Measurements from ENCODE around the gene HUNK. TPM values are rescaled to one million over a fixed set of nuclear protein-coding genes. Genes with fewer than 3 reads are reported as not detected.
A peak's percentile ranks its signal among the peaks of the same experiment; 100 is the strongest.
"Not testable (repeated sequence)": the region's sequence is repeated elsewhere in the genome, so short reads cannot be mapped to it uniquely, and the experiment has no call there.

HUNK gene
- total RNA-seq, 1 donor from 2014 or later, result 1.9 TPM

DNA sequence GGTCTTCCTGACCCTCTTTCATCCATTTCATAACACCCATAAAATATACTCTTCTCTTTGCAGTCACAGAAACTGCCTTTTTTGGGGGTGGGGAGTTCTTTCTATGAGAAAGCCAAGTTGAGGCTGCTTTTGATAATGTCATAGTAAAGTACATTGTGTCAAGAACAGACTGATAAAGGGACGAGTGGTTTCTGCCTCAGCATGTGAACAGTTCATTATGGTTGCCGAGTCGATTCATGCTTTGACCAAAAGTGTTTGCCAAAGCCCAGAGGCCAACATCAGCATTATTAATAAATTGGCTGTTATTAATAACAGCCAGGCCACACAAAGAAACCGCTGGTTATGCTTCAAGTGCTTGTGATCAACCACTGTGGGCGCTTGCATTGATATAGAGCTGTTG lies 162.0 kb downstream of the HUNK start:
- no peaks in the 10 kb centered on the region for H3K4me1 ChIP-seq
- TF ChIP-seq, protein P1, sequence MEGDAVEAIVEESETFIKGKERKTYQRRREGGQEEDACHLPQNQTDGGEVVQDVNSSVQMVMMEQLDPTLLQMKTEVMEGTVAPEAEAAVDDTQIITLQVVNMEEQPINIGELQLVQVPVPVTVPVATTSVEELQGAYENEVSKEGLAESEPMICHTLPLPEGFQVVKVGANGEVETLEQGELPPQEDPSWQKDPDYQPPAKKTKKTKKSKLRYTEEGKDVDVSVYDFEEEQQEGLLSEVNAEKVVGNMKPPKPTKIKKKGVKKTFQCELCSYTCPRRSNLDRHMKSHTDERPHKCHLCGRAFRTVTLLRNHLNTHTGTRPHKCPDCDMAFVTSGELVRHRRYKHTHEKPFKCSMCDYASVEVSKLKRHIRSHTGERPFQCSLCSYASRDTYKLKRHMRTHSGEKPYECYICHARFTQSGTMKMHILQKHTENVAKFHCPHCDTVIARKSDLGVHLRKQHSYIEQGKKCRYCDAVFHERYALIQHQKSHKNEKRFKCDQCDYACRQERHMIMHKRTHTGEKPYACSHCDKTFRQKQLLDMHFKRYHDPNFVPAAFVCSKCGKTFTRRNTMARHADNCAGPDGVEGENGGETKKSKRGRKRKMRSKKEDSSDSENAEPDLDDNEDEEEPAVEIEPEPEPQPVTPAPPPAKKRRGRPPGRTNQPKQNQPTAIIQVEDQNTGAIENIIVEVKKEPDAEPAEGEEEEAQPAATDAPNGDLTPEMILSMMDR (IDR thresholded peaks at IDR 0.05), result no peak
- H3K27ac ChIP-seq, result no peak overlapping the region
- H3K4me3 ChIP-seq, result no peak overlapping the region
- no peaks in the 10 kb centered on the region for H3K36me3 ChIP-seq
- no peak for ATAC-seq
- intact Hi-C loops (cut with DNase I), result no loop called here
- H3K9me3 ChIP-seq, result no peaks in the 10 kb centered on the region
- no peak for DNase-seq
- H3K27me3 ChIP-seq (ENCODE audit: low read depth), result no peaks in the 10 kb centered on the region

DNA sequence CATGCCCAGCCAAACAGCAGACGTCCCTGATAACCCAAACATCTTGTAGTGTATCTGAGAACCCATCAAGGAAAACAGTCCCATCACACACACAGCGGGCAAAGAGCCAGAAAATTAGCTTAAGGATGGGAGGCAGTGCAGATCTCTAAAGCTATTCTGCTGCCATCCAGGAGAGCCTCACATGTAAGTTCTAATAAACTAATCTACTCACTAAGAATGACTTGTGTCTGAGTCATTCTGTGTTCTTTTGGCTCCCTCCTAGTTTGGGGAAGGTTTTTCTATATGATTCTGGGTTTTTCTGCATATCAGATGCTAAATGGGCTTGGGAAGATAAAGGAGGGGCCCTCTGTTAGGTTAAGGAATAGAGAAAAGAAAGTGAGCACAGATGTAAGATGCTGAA lies 162.8 kb downstream of the HUNK start:
- Histone ChIP-seq H3K4me1 (no peaks in the 10 kb centered on the region), H3K27me3 (ENCODE audit: low read depth) (no peaks in the 10 kb centered on the region), H3K27ac (no peak overlapping the region), H3K9me3 (no peaks in the 10 kb centered on the region), H3K4me3 (no peak overlapping the region), H3K36me3 (no peaks in the 10 kb centered on the region)
- intact Hi-C loops (cut with DNase I), result no loop called here
- TF ChIP-seq, protein P1 (IDR thresholded peaks at IDR 0.05), result no peak
- no peak for ATAC-seq
- DNase-seq, result no peak

DNA sequence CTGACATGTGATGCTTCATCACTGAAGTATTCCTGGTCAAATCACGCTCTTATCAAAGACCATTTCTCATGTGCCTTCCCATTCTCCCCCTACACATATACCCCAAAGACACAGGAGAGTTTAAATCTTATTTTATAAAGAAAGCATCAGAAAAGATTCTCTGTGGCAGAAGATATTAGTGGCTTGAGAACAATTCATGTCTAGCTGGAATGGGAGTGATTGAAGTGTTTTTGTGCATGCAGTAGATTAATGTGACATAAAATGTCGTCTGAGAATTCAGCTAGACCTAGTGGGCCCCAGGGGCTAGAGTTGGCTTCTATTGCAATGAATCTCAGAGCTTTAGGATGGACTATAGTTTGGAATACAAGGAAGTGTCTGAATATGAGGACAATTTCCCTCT lies 163.9 kb downstream of the HUNK start:
- Histone ChIP-seq H3K27me3 (ENCODE audit: low read depth) (no peaks in the 10 kb centered on the region), H3K27ac (no peak overlapping the region), H3K4me1 (no peaks in the 10 kb centered on the region), H3K4me3 (no peak overlapping the region), H3K9me3 (no peaks in the 10 kb centered on the region), H3K36me3 (no peaks in the 10 kb centered on the region)
- intact Hi-C loops (cut with DNase I), result no loop called here
- TF ChIP-seq, protein P1 (IDR thresholded peaks at IDR 0.05), result no peak
- DNase-seq (no peak), ATAC-seq (no peak)

DNA sequence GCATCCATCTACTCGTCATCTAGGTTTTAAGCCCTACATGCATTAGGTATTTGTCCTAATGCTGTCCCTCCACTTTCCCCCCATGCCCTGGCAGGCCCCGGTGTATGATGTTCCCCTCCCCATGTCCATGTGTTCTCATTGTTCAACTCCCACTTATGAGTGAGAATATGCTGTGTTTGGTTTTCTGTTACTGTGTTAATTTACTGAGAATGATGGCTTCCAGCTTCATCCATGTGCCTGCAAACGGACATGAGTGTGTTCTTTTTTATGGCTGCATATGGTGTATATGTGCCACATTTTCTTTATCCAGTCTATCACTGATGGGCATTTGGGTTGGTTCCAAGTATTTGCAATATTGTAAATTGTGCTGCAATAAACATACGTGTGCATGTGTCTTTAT lies 165.9 kb downstream of the HUNK start:
- H3K36me3 ChIP-seq; H3K9me3 ChIP-seq; H3K27ac ChIP-seq; intact Hi-C loops (cut with DNase I); DNase-seq; ATAC-seq; H3K27me3 ChIP-seq (ENCODE audit: low read depth); H3K4me1 ChIP-seq; H3K4me3 ChIP-seq: not testable (repeated sequence)

DNA sequence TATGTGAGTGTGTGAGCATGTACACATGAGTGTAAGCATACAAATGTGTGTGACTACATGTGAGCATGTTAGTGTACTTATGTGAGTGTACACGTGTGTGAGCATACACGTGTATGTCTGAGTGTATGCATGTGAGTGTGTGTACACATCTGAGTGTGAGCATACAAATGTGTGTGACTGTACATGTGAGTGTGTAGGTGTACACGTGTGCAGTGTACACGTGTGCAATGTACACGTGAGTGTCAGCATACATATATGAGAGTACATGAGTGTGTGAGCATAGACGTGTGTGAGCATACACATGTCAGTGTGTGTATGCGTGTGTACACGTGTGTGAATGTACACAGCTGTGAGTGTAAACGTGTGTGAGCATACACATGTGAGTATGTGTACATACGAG lies 170.6 kb downstream of the HUNK start:
- Histone ChIP-seq H3K27ac (no peak overlapping the region), H3K36me3 (no peaks in the 10 kb centered on the region), H3K9me3 (no peaks in the 10 kb centered on the region), H3K4me3 (no peak overlapping the region), H3K27me3 (ENCODE audit: low read depth) (no peaks in the 10 kb centered on the region), H3K4me1 (no peaks in the 10 kb centered on the region)
- DNase-seq, result no peak
- no peak for ATAC-seq
- intact Hi-C loops (cut with DNase I), result no loop called here
- TF ChIP-seq, protein P1 (IDR thresholded peaks at IDR 0.05), result no peak

DNA sequence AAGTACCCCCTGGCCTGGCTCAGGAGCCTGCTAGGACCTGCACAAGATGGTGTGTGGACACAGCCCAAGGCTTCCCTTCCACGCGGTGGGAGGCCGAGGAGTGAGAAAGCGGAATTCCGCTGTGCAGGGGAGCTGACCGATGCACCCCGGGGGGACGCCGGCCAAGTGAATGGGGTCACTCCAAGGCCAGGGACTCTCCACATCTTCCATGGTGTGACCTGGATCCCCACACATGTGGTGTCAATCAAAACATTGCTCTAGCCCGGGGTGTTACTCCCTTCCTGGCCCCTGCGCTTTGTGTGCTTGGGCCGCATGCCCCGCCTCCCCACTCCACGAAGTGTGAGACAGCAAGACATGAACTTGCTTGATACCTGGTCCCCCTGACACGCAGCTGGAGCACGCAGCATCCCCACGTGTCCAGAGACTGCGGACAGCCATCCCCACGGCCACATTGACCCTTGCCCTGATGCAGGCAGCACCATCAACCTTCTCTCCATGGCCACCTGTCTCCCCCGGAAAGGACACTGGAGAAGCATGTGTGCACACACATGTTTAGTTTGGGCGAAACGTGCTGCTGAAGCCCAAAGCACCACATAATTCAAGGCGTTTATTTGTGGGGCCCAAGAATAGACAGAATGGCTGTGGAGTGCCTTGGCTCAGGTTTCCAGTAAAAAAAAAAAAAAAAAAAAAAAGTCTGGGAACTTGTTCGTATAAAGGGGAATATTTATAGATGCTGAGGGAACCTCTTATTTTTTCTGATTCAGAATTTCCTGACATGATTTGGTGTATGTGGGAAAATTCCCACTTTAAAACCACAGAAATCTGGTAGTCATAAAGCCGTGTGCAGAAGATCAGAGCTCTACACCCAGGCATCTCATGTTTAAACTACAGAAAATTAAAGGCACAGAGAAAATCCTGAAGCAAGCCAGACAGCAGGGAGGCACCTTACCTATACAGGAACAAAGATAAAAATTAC lies 171.7 kb downstream of the HUNK start:
- Histone ChIP-seq H3K4me1 (no peaks in the 10 kb centered on the region), H3K27me3 (ENCODE audit: low read depth) (no peaks in the 10 kb centered on the region), H3K4me3 (no peak overlapping the region), H3K36me3 (no peaks in the 10 kb centered on the region), H3K9me3 (no peaks in the 10 kb centered on the region), H3K27ac (no peak overlapping the region)
- TF ChIP-seq, protein P1 (IDR thresholded peaks at IDR 0.05), result no peak
- intact Hi-C loops (cut with DNase I), result no loop called here
- ATAC-seq (peak in 1 of 2 donors; percentile 17), DNase-seq (no peak)
